K562 (cell line): ENCODE measurements around the gene PPP1R36.

Experiments used
- E2F3 ChIP-seq: fragments of 250-450 bp; sonication (Bioruptor Pico); IDR thresholded peaks from 2 replicates; pipeline ENCODE4 v1.4.0; 2020; ENCODE audit warnings: mild to moderate bottlenecking
- FOXJ3 ChIP-seq: sonication (generic); formaldehyde crosslinking; IDR thresholded peaks from 2 replicates; pipeline ENCODE4 v1.4.0; 2020; ENCODE audit warnings: mild to moderate bottlenecking, missing genetic modification reagents
- TOE1 ChIP-seq, 2 experiments: fragments of 450-650 bp in 1 of 2; sonication (generic) in 1 of 2; formaldehyde crosslinking in 1 of 2; IDR thresholded peaks; 2 replicates each; pipeline versions ENCODE4 v1.7.1 to v1.8.0; 2016 to 2022; ENCODE audit warnings: borderline replicate concordance in 2 of 2, mild to moderate bottlenecking in 2 of 2, antibody characterized with exemption in 1 of 2, inconsistent platforms in 1 of 2, low read depth in 1 of 2, missing genetic modification reagents in 1 of 2, moderate library complexity in 1 of 2

GRCh38 chr14:64636980-64637429, 87.2 kb downstream of the PPP1R36 start:
- no peak for TF ChIP-seq FOXJ3 (CRISPR knock-in tag)
- TF ChIP-seq E2F3 (CRISPR knock-in tag): no peak
- no peak for TF ChIP-seq TOE1 (IDR thresholded peaks at IDR 0.05; ENCODE audit: borderline replicate concordance)
- no peak for TF ChIP-seq TOE1 (CRISPR knock-in tag; IDR thresholded peaks at IDR 0.05; ENCODE audit: borderline replicate concordance, low read depth)
